Activated B cell treated with CpG ODN at 0.5 μM for 24 hours (primary cell): ENCODE data around the gene MAPK14. TPM values are rescaled to one million over a fixed set of nuclear protein-coding genes. Genes with fewer than 3 reads are reported as not detected.

Experiments used
- ATAC-seq: fragments of 200-7000 bp; cut with Tn5 transposase; one replicate; pipeline ENCODE4 v1.10.0; 2021; ENCODE audit warnings: low read depth, mild to moderate bottlenecking, moderate library complexity
- CTCF ChIA-PET: fragments of 350-600 bp; sonication (Branson Sonifier 250); formaldehyde crosslinking; loops from one replicate; lab custom pipeline; 2021; ENCODE audit warnings: antibody characterized with exemption; lab: Charles Lee
- POLR2A ChIA-PET: fragments of 350-600 bp; sonication (Branson Sonifier 250); formaldehyde crosslinking; loops from one replicate; lab custom pipeline; 2021; ENCODE audit warnings: antibody characterized with exemption; lab: Charles Lee
- DNase-seq: peaks from one replicate; pipeline ENCODE4 v3.0.0; 2022
- H3K27ac Mint-ChIP-seq: one replicate; pipeline ENCODE4 v1.8.0; 2020; ENCODE audit warnings: mixed read lengths
- H3K27me3 Mint-ChIP-seq: one replicate; pipeline ENCODE4 v1.8.0; 2021; ENCODE audit warnings: mixed read lengths
- H3K36me3 Mint-ChIP-seq: one replicate; pipeline ENCODE4 v1.8.0; 2021; ENCODE audit warnings: low read depth, mixed read lengths
- H3K4me1 Mint-ChIP-seq: one replicate; pipeline ENCODE4 v1.8.0; 2021; ENCODE audit warnings: mixed read lengths
- H3K4me3 Mint-ChIP-seq: one replicate; pipeline ENCODE4 v1.8.0; 2020; ENCODE audit warnings: mild to moderate bottlenecking, mixed read lengths
- H3K9me3 Mint-ChIP-seq: one replicate; pipeline ENCODE4 v1.8.0; 2020; ENCODE audit warnings: mixed read lengths
- CTCF ChIP-seq: fragments of 200-600 bp; IDR thresholded peaks from one replicate; pipeline ENCODE4 v1.8.0; 2022; ENCODE audit warnings: antibody characterized with exemption, mild to moderate bottlenecking
- intact Hi-C: fragments of 100-400 bp; cut with micrococcal nuclease; formaldehyde crosslinking; loops from one replicate; pipeline ENCODE4 v1.15.1; 2024
- total RNA-seq: library from RNA; stranded (reverse); gene quantifications from 2 replicates; pipeline ENCODE4 v1.2.3, GENCODE V29; 2022

MAPK14 gene
- total RNA-seq, 1 donor from 2014 or later: 45.4 TPM

DNA sequence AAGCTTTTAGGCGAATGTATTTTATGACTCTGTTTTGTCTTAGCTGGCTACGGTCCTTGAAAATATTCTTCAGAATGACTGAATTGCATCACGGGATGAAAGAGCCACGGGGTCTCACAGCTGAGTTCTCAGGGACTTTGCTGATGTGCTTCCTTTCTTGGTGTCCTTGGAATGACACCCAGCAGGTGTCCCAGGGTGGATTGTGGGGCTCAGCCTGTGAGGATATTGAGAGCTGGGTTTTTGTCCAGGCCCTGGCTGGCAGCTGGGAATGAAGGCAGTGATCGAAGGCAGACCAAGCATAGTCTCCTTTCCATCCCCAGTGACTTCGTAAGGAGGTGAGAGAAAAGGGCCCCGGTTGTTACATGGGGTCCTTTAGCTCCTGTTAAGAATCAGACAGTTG is 83.9 kb downstream of the MAPK14 start:
- POLR2A ChIA-PET: interaction anchor here (3.0 to 3.1 kb wide), 2 partner anchors 9 to 19 kb away, joined by 13 to 15 read pairs; partner anchors contain the start of gene MAPK13
- no peak for DNase-seq
- Mint-ChIP-seq H3K36me3 (peaks cover 35% of the 10 kb centered on the region), H3K27ac (peak overlapping the region; percentile 81), H3K4me1 (peaks cover 91% of the 10 kb centered on the region), H3K27me3 (no peaks in the 10 kb centered on the region), H3K4me3 (no peak overlapping the region), H3K9me3 (no peaks in the 10 kb centered on the region)
- intact Hi-C loops: no loop called here
- CTCF ChIA-PET: interaction anchor here (1.1 to 5.4 kb wide), 2 partner anchors 16 to 19 kb away, joined by 3 to 40 read pairs; no protein-coding TSS in a partner anchor
- no peak for ATAC-seq
- TF ChIP-seq CTCF: no peak

DNA sequence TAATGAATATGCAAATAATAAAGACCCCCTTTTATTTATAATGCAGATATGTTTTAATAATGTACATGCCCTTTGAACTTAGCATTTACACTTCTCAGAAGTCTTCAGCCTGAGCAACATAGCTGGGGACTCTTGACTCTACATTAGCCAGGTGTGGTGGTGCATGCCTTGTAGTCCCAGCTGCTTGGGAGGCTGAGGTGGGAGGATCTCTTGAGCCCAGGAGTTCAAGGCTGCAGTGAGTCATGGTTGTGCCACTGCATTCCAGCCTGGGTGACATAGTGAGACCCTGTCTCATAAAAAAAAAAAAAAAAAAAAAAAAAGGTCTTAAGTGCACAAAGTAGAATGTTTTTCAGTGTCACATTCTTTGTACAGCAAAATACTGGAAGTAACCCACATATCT is 85.4 kb downstream of the MAPK14 start:
- ATAC-seq (no peak), DNase-seq (no peak)
- Mint-ChIP-seq H3K9me3 (no peaks in the 10 kb centered on the region), H3K36me3 (peaks cover 27% of the 10 kb centered on the region), H3K4me3 (peak overlapping the region; percentile 3), H3K27ac (peak overlapping the region; percentile 81), H3K4me1 (peaks cover 96% of the 10 kb centered on the region), H3K27me3 (no peaks in the 10 kb centered on the region)
- no peak for TF ChIP-seq CTCF
- intact Hi-C loops: no loop called here
- POLR2A ChIA-PET: interaction anchor here (0.7 to 3.1 kb wide), 5 partner anchors 8 to 652 kb away, joined by 3 to 15 read pairs (median 9); partner anchors contain the start of gene MAPK13
- CTCF ChIA-PET: interaction anchor here (1.1 kb wide), 1 partner anchor 12 kb away, joined by 3 read pairs; no protein-coding TSS in a partner anchor

GRCh38 chr6:36113703-36114102 is 86.1 kb downstream of the MAPK14 start:
- peak overlapping the region; percentile 81 for H3K27ac Mint-ChIP-seq
- H3K4me3 Mint-ChIP-seq: no peak overlapping the region
- H3K9me3 Mint-ChIP-seq: no peaks in the 10 kb centered on the region
- ChIA-PET POLR2A (interaction anchor here (1.0 to 3.1 kb wide), 2 partner anchors 17 to 19 kb away, joined by 3 to 13 read pairs; partner anchors contain the start of gene MAPK13), CTCF (interaction anchor here (1.1 kb wide), 1 partner anchor 11 kb away, joined by 3 read pairs; no protein-coding TSS in a partner anchor)
- no peak for TF ChIP-seq CTCF
- ATAC-seq (no peak), DNase-seq (no peak)
- no peaks in the 10 kb centered on the region for H3K27me3 Mint-ChIP-seq
- H3K4me1 Mint-ChIP-seq: peaks cover 96% of the 10 kb centered on the region
- peaks cover 20% of the 10 kb centered on the region for H3K36me3 Mint-ChIP-seq
- intact Hi-C loops: no loop called here

GRCh38 chr6:36114798-36115408 is 87.3 kb downstream of the MAPK14 start:
- Mint-ChIP-seq H3K4me1 (peaks cover 96% of the 10 kb centered on the region), H3K4me3 (peak overlapping the region; percentile 64), H3K27me3 (no peaks in the 10 kb centered on the region), H3K27ac (peak overlapping the region; percentile 81), H3K36me3 (peaks cover 15% of the 10 kb centered on the region), H3K9me3 (no peaks in the 10 kb centered on the region)
- intact Hi-C loops: no loop called here
- peak; percentile 40 for ATAC-seq
- POLR2A ChIA-PET: interaction anchor here (0.6 kb wide), 1 partner anchor 383 kb away, joined by 3 read pairs; no protein-coding TSS in a partner anchor
- CTCF ChIA-PET: interaction anchor here (0.9 to 1.5 kb wide), 2 partner anchors 20 kb away, joined by 4 to 7 read pairs; no protein-coding TSS in a partner anchor
- DNase-seq: no peak
- TF ChIP-seq CTCF: no peak

GRCh38 chr6:36115412-36115811 is 87.8 kb downstream of the MAPK14 start:
- DNase-seq (no peak), ATAC-seq (no peak)
- Mint-ChIP-seq H3K27ac (peak overlapping the region; percentile 81), H3K4me1 (peaks cover 96% of the 10 kb centered on the region), H3K27me3 (no peaks in the 10 kb centered on the region), H3K36me3 (peaks cover 10% of the 10 kb centered on the region), H3K9me3 (no peaks in the 10 kb centered on the region), H3K4me3 (peak overlapping the region; percentile 64)
- ChIA-PET CTCF (interaction anchor here (1.5 kb wide), 1 partner anchor 21 kb away, joined by 7 read pairs; no protein-coding TSS in a partner anchor), POLR2A (interaction anchor here (0.7 kb wide), 1 partner anchor 343 kb away, joined by 4 read pairs; no protein-coding TSS in a partner anchor)
- intact Hi-C loops: no loop called here
- no peak for TF ChIP-seq CTCF
